ENCODE data around the gene MNDA. TPM values are rescaled to one million over a fixed set of nuclear protein-coding genes. Genes with fewer than 3 reads are reported as not detected.

Gene MNDA
- total and polyA plus RNA-seq, 10 of the 15 experiments (the other 5 are each of a cell fraction or from before 2014, with no cell fraction given): 20.1 to 91.8 (median 38.0) TPM

DNA sequence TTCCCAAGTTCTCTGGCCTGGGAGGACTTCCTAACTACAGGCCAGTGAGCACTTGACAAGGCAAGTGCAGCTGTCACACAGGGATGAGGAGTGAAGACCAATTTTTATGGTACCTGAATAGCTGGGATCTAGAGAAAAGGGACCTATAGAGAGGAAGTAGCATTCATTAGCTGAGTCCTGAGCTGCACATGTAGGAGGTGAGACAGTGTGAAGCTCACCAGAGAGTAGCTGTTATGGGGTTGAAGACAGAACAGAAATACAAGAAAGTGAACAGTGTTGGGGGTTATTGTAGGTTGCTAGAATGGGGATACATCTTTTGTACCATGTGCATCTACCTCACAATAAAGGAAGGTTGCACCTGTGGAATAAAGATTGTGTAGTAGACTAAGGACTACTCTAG is 62.5 kb downstream of the MNDA start:
- intact Hi-C loops (cut with micrococcal nuclease; ENCODE audit: unreplicated experiment): no loop called here
- H3K9me3 ChIP-seq (replicated peaks; ENCODE audit: control insufficient read depth, insufficient read depth, low read length): no peaks in the 10 kb centered on the region
- in situ Hi-C loops (cut with MboI): no loop called here
- H3K4me2 ChIP-seq (ENCODE audit: control insufficient read depth, insufficient read depth): no peak overlapping the region
- H2AFZ ChIP-seq (ENCODE audit: control insufficient read depth, low read depth, low read length): no peak overlapping the region
- ChIA-PET SMC1A (ENCODE audit: uncharacterized antibody, unreplicated experiment) (no interaction called here), RAD21 (ENCODE audit: unreplicated experiment) (no interaction called here), CTCF (interaction anchor here (0.5 kb wide), 1 partner anchor 392 kb away, joined by 3 read pairs; no protein-coding TSS in a partner anchor), POLR2A (no interaction called here)
- H3K27ac ChIP-seq (ENCODE audit: control insufficient read depth, insufficient read depth): no peak overlapping the region
- no TSS peak for BruUV-seq (replicated peaks)
- H3K36me3 ChIP-seq (ENCODE audit: control insufficient read depth in 2 of 2, insufficient read depth in 2 of 2, low read length in 1 of 2): no peaks in the 10 kb centered on the region
- no peaks in the 10 kb centered on the region for H3K79me2 ChIP-seq (ENCODE audit: control insufficient read depth, insufficient read depth, low read length)
- no peaks in the 10 kb centered on the region for H3K4me1 ChIP-seq (ENCODE audit: control insufficient read depth, insufficient read depth, low read length)
- FAIRE-seq: no peak
- DNase-seq (ENCODE audit: low read depth, low spot score): no peak
- TF ChIP-seq SUPT20H (IDR thresholded peaks at IDR 0.05; ENCODE audit: borderline replicate concordance, control insufficient read depth, low read depth, low read length) (no peak), ZBED1 (IDR thresholded peaks at IDR 0.05; ENCODE audit: borderline replicate concordance) (no peak), TCF12 (IDR thresholded peaks at IDR 0.05; ENCODE audit: low read depth, low read length) (no peak), GABPA (IDR thresholded peaks at IDR 0.05; ENCODE audit: low read depth) (no peak), MYC (IDR thresholded peaks at IDR 0.05; ENCODE audit: insufficient read depth, insufficient read length, insufficient replicate concordance, low read length, severe bottlenecking) (no peak)
- TF ChIP-seq, protein P1, sequence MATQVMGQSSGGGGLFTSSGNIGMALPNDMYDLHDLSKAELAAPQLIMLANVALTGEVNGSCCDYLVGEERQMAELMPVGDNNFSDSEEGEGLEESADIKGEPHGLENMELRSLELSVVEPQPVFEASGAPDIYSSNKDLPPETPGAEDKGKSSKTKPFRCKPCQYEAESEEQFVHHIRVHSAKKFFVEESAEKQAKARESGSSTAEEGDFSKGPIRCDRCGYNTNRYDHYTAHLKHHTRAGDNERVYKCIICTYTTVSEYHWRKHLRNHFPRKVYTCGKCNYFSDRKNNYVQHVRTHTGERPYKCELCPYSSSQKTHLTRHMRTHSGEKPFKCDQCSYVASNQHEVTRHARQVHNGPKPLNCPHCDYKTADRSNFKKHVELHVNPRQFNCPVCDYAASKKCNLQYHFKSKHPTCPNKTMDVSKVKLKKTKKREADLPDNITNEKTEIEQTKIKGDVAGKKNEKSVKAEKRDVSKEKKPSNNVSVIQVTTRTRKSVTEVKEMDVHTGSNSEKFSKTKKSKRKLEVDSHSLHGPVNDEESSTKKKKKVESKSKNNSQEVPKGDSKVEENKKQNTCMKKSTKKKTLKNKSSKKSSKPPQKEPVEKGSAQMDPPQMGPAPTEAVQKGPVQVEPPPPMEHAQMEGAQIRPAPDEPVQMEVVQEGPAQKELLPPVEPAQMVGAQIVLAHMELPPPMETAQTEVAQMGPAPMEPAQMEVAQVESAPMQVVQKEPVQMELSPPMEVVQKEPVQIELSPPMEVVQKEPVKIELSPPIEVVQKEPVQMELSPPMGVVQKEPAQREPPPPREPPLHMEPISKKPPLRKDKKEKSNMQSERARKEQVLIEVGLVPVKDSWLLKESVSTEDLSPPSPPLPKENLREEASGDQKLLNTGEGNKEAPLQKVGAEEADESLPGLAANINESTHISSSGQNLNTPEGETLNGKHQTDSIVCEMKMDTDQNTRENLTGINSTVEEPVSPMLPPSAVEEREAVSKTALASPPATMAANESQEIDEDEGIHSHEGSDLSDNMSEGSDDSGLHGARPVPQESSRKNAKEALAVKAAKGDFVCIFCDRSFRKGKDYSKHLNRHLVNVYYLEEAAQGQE (IDR thresholded peaks at IDR 0.05; ENCODE audit: low read depth, low read length): no peak
- TF ChIP-seq, protein P2, sequence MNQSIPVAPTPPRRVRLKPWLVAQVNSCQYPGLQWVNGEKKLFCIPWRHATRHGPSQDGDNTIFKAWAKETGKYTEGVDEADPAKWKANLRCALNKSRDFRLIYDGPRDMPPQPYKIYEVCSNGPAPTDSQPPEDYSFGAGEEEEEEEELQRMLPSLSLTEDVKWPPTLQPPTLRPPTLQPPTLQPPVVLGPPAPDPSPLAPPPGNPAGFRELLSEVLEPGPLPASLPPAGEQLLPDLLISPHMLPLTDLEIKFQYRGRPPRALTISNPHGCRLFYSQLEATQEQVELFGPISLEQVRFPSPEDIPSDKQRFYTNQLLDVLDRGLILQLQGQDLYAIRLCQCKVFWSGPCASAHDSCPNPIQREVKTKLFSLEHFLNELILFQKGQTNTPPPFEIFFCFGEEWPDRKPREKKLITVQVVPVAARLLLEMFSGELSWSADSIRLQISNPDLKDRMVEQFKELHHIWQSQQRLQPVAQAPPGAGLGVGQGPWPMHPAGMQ (IDR thresholded peaks at IDR 0.05; ENCODE audit: borderline replicate concordance): no peak
- TF ChIP-seq, protein P3, sequence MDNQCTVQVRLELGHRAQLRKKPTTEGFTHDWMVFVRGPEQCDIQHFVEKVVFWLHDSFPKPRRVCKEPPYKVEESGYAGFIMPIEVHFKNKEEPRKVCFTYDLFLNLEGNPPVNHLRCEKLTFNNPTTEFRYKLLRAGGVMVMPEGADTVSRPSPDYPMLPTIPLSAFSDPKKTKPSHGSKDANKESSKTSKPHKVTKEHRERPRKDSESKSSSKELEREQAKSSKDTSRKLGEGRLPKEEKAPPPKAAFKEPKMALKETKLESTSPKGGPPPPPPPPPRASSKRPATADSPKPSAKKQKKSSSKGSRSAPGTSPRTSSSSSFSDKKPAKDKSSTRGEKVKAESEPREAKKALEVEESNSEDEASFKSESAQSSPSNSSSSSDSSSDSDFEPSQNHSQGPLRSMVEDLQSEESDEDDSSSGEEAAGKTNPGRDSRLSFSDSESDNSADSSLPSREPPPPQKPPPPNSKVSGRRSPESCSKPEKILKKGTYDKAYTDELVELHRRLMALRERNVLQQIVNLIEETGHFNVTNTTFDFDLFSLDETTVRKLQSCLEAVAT (IDR thresholded peaks at IDR 0.05): no peak
- H4K20me1 ChIP-seq (ENCODE audit: control insufficient read depth, insufficient read depth): no peaks in the 10 kb centered on the region
- H3K27me3 ChIP-seq (replicated peaks in 1 of 2; ENCODE audit: control insufficient read depth in 2 of 2, insufficient read depth in 2 of 2, low read length in 1 of 2): no peaks in the 10 kb centered on the region
- ATAC-seq: no peak
- no peak overlapping the region for H3K9ac ChIP-seq (ENCODE audit: control insufficient read depth, insufficient read depth, low read length)
- H3K4me3 ChIP-seq: no peak overlapping the region
